OCI-M1 (cell line): ENCODE results near the gene COG6.

Experiments used
- DNase-seq: peaks from one replicate; lab custom pipeline; 2025; lab: John Stamatoyannopoulos, UW

The COG6 gene

GRCh38 chr13:39676315-39676876 lies 20.9 kb downstream of the COG6 start:
- peak; percentile 80 for DNase-seq

- DNase-seq: no peak
These were observed 26.8 kb downstream of the COG6 start for GRCh38 chr13:39682310-39682709.

GRCh38 chr13:39682788-39683187 lies 27.3 kb downstream of the COG6 start:
- DNase-seq: no peak

- DNase-seq: peak; percentile 72
These were observed 29.2 kb downstream of the COG6 start for GRCh38 chr13:39684531-39685137.

GRCh38 chr13:39685652-39686051 lies 30.2 kb downstream of the COG6 start:
- peak; percentile 52 for DNase-seq

- peak; percentile 34 for DNase-seq
These were observed 32.8 kb downstream of the COG6 start for GRCh38 chr13:39688278-39688677.

- peak; percentile 64 for DNase-seq
These were observed 33.4 kb downstream of the COG6 start for GRCh38 chr13:39688699-39689405.

GRCh38 chr13:39692660-39693438 lies 37.4 kb downstream of the COG6 start:
- DNase-seq: no peak

- peak; percentile 67 for DNase-seq
These were observed 43.8 kb downstream of the COG6 start for GRCh38 chr13:39699274-39699673.

- no peak for DNase-seq
These were observed 57.2 kb downstream of the COG6 start for GRCh38 chr13:39712626-39713025.

GRCh38 chr13:39729156-39729555 lies 73.7 kb downstream of the COG6 start:
- no peak for DNase-seq

GRCh38 chr13:39734952-39735351 lies 79.5 kb downstream of the COG6 start:
- DNase-seq: peak; percentile 6

- no peak for DNase-seq
These were observed 81.6 kb downstream of the COG6 start for GRCh38 chr13:39737047-39737446.

- no peak for DNase-seq
These were observed 85.3 kb downstream of the COG6 start for GRCh38 chr13:39740761-39741160.

GRCh38 chr13:39748961-39749360 lies 93.5 kb downstream of the COG6 start:
- no peak for DNase-seq

GRCh38 chr13:39749528-39749927 lies 94.1 kb downstream of the COG6 start:
- no peak for DNase-seq

GRCh38 chr13:39751805-39752204 lies 96.3 kb downstream of the COG6 start:
- no peak for DNase-seq

- no peak for DNase-seq
These were observed 105.1 kb downstream of the COG6 start for GRCh38 chr13:39760521-39760920.

GRCh38 chr13:39765801-39766463 lies 110.5 kb downstream of the COG6 start:
- DNase-seq: peak; percentile 3

GRCh38 chr13:39766464-39767158 lies 111.1 kb downstream of the COG6 start:
- no peak for DNase-seq

GRCh38 chr13:39767791-39768517 lies 112.5 kb downstream of the COG6 start:
- no peak for DNase-seq
